H9 (cell line): Measurements from ENCODE around the gene CPNE5. TPM values are rescaled to one million over a fixed set of nuclear protein-coding genes. Genes with fewer than 3 reads are reported as not detected.

ENCODE experiments used
- DNase-seq: peaks from one replicate; pipeline ENCODE4 v3.0.0-alpha.2; 2017
- H2AFZ ChIP-seq: one replicate; pipeline ENCODE4 v1.6.1; 2013; ENCODE audit warnings: mild to moderate bottlenecking, low read length, control low read depth, moderate library complexity
- H2AK5ac ChIP-seq: 2 replicates; pipeline ENCODE4 v1.6.1; 2013; ENCODE audit warnings: low read length, control low read depth, mixed read lengths; ENCODE audit not compliant: insufficient read length
- H2BK120ac ChIP-seq: one replicate; pipeline ENCODE4 v1.6.1; 2013; ENCODE audit warnings: low read depth, mild to moderate bottlenecking, low read length, control low read depth, inconsistent platforms; ENCODE audit not compliant: poor library complexity, severe bottlenecking
- H2BK12ac ChIP-seq: 2 replicates; pipeline ENCODE4 v1.6.1; 2013; ENCODE audit warnings: low read length, control low read depth, mixed read lengths, low read depth; ENCODE audit not compliant: insufficient read length
- H2BK15ac ChIP-seq: 2 replicates; pipeline ENCODE4 v1.6.1; 2013; ENCODE audit warnings: low read depth, low read length, control low read depth
- H2BK20ac ChIP-seq: one replicate; pipeline ENCODE4 v1.6.1; 2013; ENCODE audit warnings: low read depth, mild to moderate bottlenecking, low read length, control low read depth, inconsistent platforms; ENCODE audit not compliant: poor library complexity, severe bottlenecking
- H2BK5ac ChIP-seq: 2 replicates; pipeline ENCODE4 v1.6.1; 2013; ENCODE audit warnings: low read length, control low read depth, mixed read lengths; ENCODE audit not compliant: insufficient read length
- H3K14ac ChIP-seq: 2 replicates; pipeline ENCODE4 v1.6.1; 2013; ENCODE audit warnings: low read length, control low read depth; ENCODE audit not compliant: insufficient read depth
- H3K18ac ChIP-seq: 2 replicates; pipeline ENCODE4 v1.6.1; 2013; ENCODE audit warnings: low read depth, mild to moderate bottlenecking, mixed read lengths, low read length, control low read depth; ENCODE audit not compliant: insufficient read length
- H3K23ac ChIP-seq: 2 replicates; pipeline ENCODE4 v1.6.1; 2013; ENCODE audit warnings: low read length, control low read depth, mixed read lengths, low read depth; ENCODE audit not compliant: insufficient read length
- H3K23me2 ChIP-seq: 2 replicates; pipeline ENCODE4 v1.6.1; 2013; ENCODE audit warnings: low read depth, mild to moderate bottlenecking, mixed read lengths, low read length, control low read depth; ENCODE audit not compliant: insufficient read length, poor library complexity, severe bottlenecking
- H3K27ac ChIP-seq: 2 replicates; pipeline ENCODE4 v1.5.1; 2013; ENCODE audit warnings: low read length, control low read depth, mixed read lengths, low read depth; ENCODE audit not compliant: insufficient read length
- H3K27me3 ChIP-seq: 2 replicates; pipeline ENCODE4 v1.6.1; 2013; ENCODE audit warnings: low read length, control low read depth, inconsistent platforms; ENCODE audit not compliant: insufficient read depth
- H3K4ac ChIP-seq: 2 replicates; pipeline ENCODE4 v1.6.1; 2013; ENCODE audit warnings: low read depth, mild to moderate bottlenecking, control low read depth, inconsistent platforms, low read length, moderate library complexity
- H3K4me1 ChIP-seq: 2 replicates; pipeline ENCODE4 v1.6.1; 2013; ENCODE audit warnings: low read length, control low read depth, inconsistent platforms; ENCODE audit not compliant: insufficient read depth
- H3K4me2 ChIP-seq: 2 replicates; pipeline ENCODE4 v1.6.1; 2013; ENCODE audit warnings: low read length, control low read depth, mixed read lengths; ENCODE audit not compliant: insufficient read length, insufficient read depth
- H3K56ac ChIP-seq: 2 replicates; pipeline ENCODE4 v1.6.1; 2013; ENCODE audit warnings: low read depth, mild to moderate bottlenecking, mixed read lengths, low read length, control low read depth; ENCODE audit not compliant: insufficient read length
- H3K79me1 ChIP-seq: 2 replicates; pipeline ENCODE4 v1.6.1; 2013; ENCODE audit warnings: low read depth, mild to moderate bottlenecking, moderate library complexity, low read length, control low read depth, inconsistent platforms; ENCODE audit not compliant: insufficient read depth, poor library complexity, severe bottlenecking
- H3K79me2 ChIP-seq: 2 replicates; pipeline ENCODE4 v1.6.1; 2013; ENCODE audit warnings: low read length, control low read depth, inconsistent platforms; ENCODE audit not compliant: insufficient read depth
- H3K9ac ChIP-seq: 2 replicates; pipeline ENCODE4 v1.6.1; 2013; ENCODE audit warnings: low read length, control low read depth, mixed read lengths; ENCODE audit not compliant: insufficient read length; ENCODE audit errors: extremely low read depth
- H3K9me3 ChIP-seq: one replicate; pipeline ENCODE4 v1.6.1; 2013; ENCODE audit warnings: low read depth, low read length, inconsistent platforms; ENCODE audit not compliant: control insufficient read depth
- H3T11ph ChIP-seq: one replicate; pipeline ENCODE4 v1.6.1; 2013; ENCODE audit warnings: mild to moderate bottlenecking, low read length, control low read depth, inconsistent platforms
- H4K20me1 ChIP-seq: one replicate; pipeline ENCODE4 v1.6.1; 2013; ENCODE audit not compliant: control insufficient read depth, insufficient read length, insufficient read depth
- H4K5ac ChIP-seq: 2 replicates; pipeline ENCODE4 v1.6.1; 2013; ENCODE audit warnings: low read depth, mild to moderate bottlenecking, mixed read lengths, low read length, control low read depth; ENCODE audit not compliant: insufficient read length
- H4K8ac ChIP-seq: replicated peaks from 2 replicates; pipeline ENCODE4 v1.6.1; 2013; ENCODE audit warnings: low read length, control low read depth, mixed read lengths, low read depth; ENCODE audit not compliant: insufficient read length
- H4K91ac ChIP-seq: 2 replicates; pipeline ENCODE4 v1.6.1; 2013; ENCODE audit warnings: low read depth, mild to moderate bottlenecking, moderate library complexity, mixed read lengths, low read length, control low read depth; ENCODE audit not compliant: insufficient read length
- H3K27ac Mint-ChIP-seq, 3 experiments: 2 replicates in 2 of 3; 3 replicates in 1 of 3; pipeline ENCODE4 v1.8.0; 2020 to 2021; ENCODE audit warnings: mixed read lengths in 3 of 3, mild to moderate bottlenecking in 1 of 3, moderate library complexity in 1 of 3
- H3K27me3 Mint-ChIP-seq: 2 replicates; pipeline ENCODE4 v1.8.0; 2021; ENCODE audit warnings: low read depth, mild to moderate bottlenecking, moderate library complexity, mixed read lengths
- H3K36me3 Mint-ChIP-seq, 3 experiments: 2 replicates in 2 of 3; 3 replicates in 1 of 3; pipeline ENCODE4 v1.8.0; 2020 to 2021; ENCODE audit warnings: low read depth in 3 of 3, mixed read lengths in 3 of 3; ENCODE audit not compliant: insufficient read depth in 1 of 3
- H3K4me1 Mint-ChIP-seq, 2 experiments: 2 replicates each; pipeline ENCODE4 v1.8.0; 2020; ENCODE audit warnings: mixed read lengths in 2 of 2
- H3K4me3 Mint-ChIP-seq, 2 experiments: 2 replicates in 1 of 2; 3 replicates in 1 of 2; pipeline ENCODE4 v1.8.0; 2020 to 2021; ENCODE audit warnings: mild to moderate bottlenecking in 2 of 2, mixed read lengths in 2 of 2, moderate library complexity in 1 of 2
- H3K9me3 Mint-ChIP-seq, 2 experiments: 2 replicates in 1 of 2; 3 replicates in 1 of 2; pipeline ENCODE4 v1.8.0; 2020; ENCODE audit warnings: mild to moderate bottlenecking in 2 of 2, mixed read lengths in 2 of 2, moderate library complexity in 1 of 2
- CTCF ChIP-seq: fragments of 200-600 bp; sonication (generic); conservative IDR thresholded peaks from 3 replicates; pipeline ENCODE4 v1.8.0; 2021; ENCODE audit warnings: antibody characterized with exemption, mild to moderate bottlenecking
- WGBS: extraction: QIAGEN DNeasy Blood & Tissue Kit; methylation state at CpG from one replicate; pipeline ENCODE4 v1.1.7; 2013; ENCODE audit warnings: missing lambda C conversion rate, low lambda C conversion rate, mixed read lengths; ENCODE audit not compliant: insufficient read length; ENCODE audit errors: extremely low coverage; 5-methylcytosine and 5-hydroxymethylcytosine counted together
- total RNA-seq: library from RNA; stranded (reverse); gene quantifications from 2 replicates; pipeline ENCODE4 v1.2.1, GENCODE V29; 2021

CPNE5 gene
- total RNA-seq, 1 experiment from 2014 or later: 0.52 TPM

GRCh38 chr6:36832313-36832712 lies 6.9 kb downstream of the CPNE5 start:
- no peak overlapping the region for H3K14ac ChIP-seq
- H4K91ac ChIP-seq: no peak overlapping the region
- H3K23ac ChIP-seq: no peak overlapping the region
- no peak overlapping the region for H3K27ac ChIP-seq
- Mint-ChIP-seq H3K4me3 (no peak overlapping the region), H3K4me1 (peaks cover 16 to 26% of the 10 kb centered on the region in 2 experiments), H3K9me3 (peaks cover 0 to 6% of the 10 kb centered on the region in 2 experiments; a peak in 2 of 5 replicates), H3K27ac (no peak overlapping the region; a peak in 1 of 7 replicates), H3K27me3 (peaks cover 31% of the 10 kb centered on the region), H3K36me3 (0 out of 7 replicates have a peak, but pooled peaks cover 0 to 3% (median 0%) of the 10 kb centered on the region in 3 experiments)
- no peak overlapping the region for H2BK15ac ChIP-seq
- H2AK5ac ChIP-seq: no peak overlapping the region
- no CpG with 5 or more reads among the region's 5 CpGs for WGBS
- peaks cover 3% of the 10 kb centered on the region; the same call in 1 of the 2 replicates for H3K4me1 ChIP-seq
- no peaks in the 10 kb centered on the region for H4K20me1 ChIP-seq
- no peak overlapping the region for H2BK5ac ChIP-seq
- H3K4me2 ChIP-seq: no peak overlapping the region
- H3K4ac ChIP-seq: no peak overlapping the region
- H4K8ac ChIP-seq: no peak overlapping the region
- no peaks in the 10 kb centered on the region for H3K79me2 ChIP-seq
- no peak overlapping the region for H2BK20ac ChIP-seq
- no peak overlapping the region for H2AFZ ChIP-seq
- H4K5ac ChIP-seq: no peak overlapping the region
- no peak for DNase-seq
- no peak overlapping the region for H3K18ac ChIP-seq
- H2BK120ac ChIP-seq: no peak overlapping the region
- peaks cover 2% of the 10 kb centered on the region; the same call in 1 of the 2 replicates for H3K27me3 ChIP-seq
- H3K79me1 ChIP-seq: no peaks in the 10 kb centered on the region
- no peak overlapping the region for H2BK12ac ChIP-seq
- H3K9me3 ChIP-seq: no peaks in the 10 kb centered on the region
- TF ChIP-seq CTCF: no peak
- no peak overlapping the region for H3K56ac ChIP-seq
- H3K9ac ChIP-seq: no peak overlapping the region
- H3T11ph ChIP-seq: no peak overlapping the region
- no peaks in the 10 kb centered on the region for H3K23me2 ChIP-seq
